ENCODE measurements around the gene GNAO1. TPM values are rescaled to one million over a fixed set of nuclear protein-coding genes. Genes with fewer than 3 reads are reported as not detected.

Gene GNAO1
- total RNA-seq, 4 donors from 2014 or later, result 1.4 to 4.4 (median 2.5) TPM

- H3K9me3 ChIP-seq, result no peaks in the 10 kb centered on the region
- H3K4me1 ChIP-seq, result no peaks in the 10 kb centered on the region
- WGBS, 2 donors, result 94 to 96% methylated on average over 15 of the region's 15 CpGs
- TF ChIP-seq POLR2A (IDR thresholded peaks at IDR 0.05) (no peak), CTCF (IDR thresholded peaks at IDR 0.05) (no peak)
- H3K36me3 ChIP-seq, result no peaks in the 10 kb centered on the region
- intact Hi-C loops (cut with DNase I), result no loop called here
- DNase-seq, result no peak
- H3K27ac ChIP-seq, result no peak overlapping the region
- H3K27me3 ChIP-seq, result no peaks in the 10 kb centered on the region
- no peak overlapping the region for H3K4me3 ChIP-seq (replicated peaks in 1 of 3)
Measured at GRCh38 chr16:56346131-56346890, 155.0 kb downstream of the GNAO1 start.

GRCh38 chr16:56347166-56347565, 155.9 kb downstream of the GNAO1 start:
- H3K36me3 ChIP-seq, result no peaks in the 10 kb centered on the region
- H3K27ac ChIP-seq, result no peak overlapping the region
- intact Hi-C loops (cut with DNase I), result no loop called here
- H3K4me3 ChIP-seq (replicated peaks in 1 of 3), result no peak overlapping the region
- H3K4me1 ChIP-seq, result no peaks in the 10 kb centered on the region
- H3K27me3 ChIP-seq, result no peaks in the 10 kb centered on the region
- no peak for DNase-seq
- TF ChIP-seq POLR2A (IDR thresholded peaks at IDR 0.05) (no peak), CTCF (IDR thresholded peaks at IDR 0.05) (no peak)
- WGBS, 2 donors, result 40 to 76% methylated on average over 1 to 5 of the region's 8 CpGs
- H3K9me3 ChIP-seq, result no peaks in the 10 kb centered on the region

GRCh38 chr16:56347670-56348069, 156.4 kb downstream of the GNAO1 start:
- no peak for TF ChIP-seq CTCF (IDR thresholded peaks at IDR 0.05)
- no peak for TF ChIP-seq POLR2A (IDR thresholded peaks at IDR 0.05)
- Histone ChIP-seq H3K27me3 (no peaks in the 10 kb centered on the region), H3K9me3 (no peaks in the 10 kb centered on the region), H3K4me1 (no peaks in the 10 kb centered on the region), H3K27ac (no peak overlapping the region), H3K36me3 (no peaks in the 10 kb centered on the region), H3K4me3 (replicated peaks in 1 of 3) (no peak overlapping the region)
- intact Hi-C loops (cut with DNase I), result no loop called here
- 73 to 74% methylated on average over 11 of the region's 11 CpGs for WGBS, 2 donors
- DNase-seq, result no peak

GRCh38 chr16:56348168-56349085, 157.1 kb downstream of the GNAO1 start:
- no peak for DNase-seq
- intact Hi-C loops (cut with DNase I), result no loop called here
- no peaks in the 10 kb centered on the region for H3K4me1 ChIP-seq
- 90 to 91% methylated on average over 18 to 25 of the region's 25 CpGs for WGBS, 2 donors
- no peaks in the 10 kb centered on the region for H3K27me3 ChIP-seq
- H3K27ac ChIP-seq, result no peak overlapping the region
- no peaks in the 10 kb centered on the region for H3K9me3 ChIP-seq
- TF ChIP-seq POLR2A (IDR thresholded peaks at IDR 0.05), result no peak
- no peak overlapping the region for H3K4me3 ChIP-seq (replicated peaks in 1 of 3)
- H3K36me3 ChIP-seq, result no peaks in the 10 kb centered on the region

- H3K9me3 ChIP-seq, result no peaks in the 10 kb centered on the region
- no peak overlapping the region for H3K4me3 ChIP-seq (replicated peaks in 1 of 3)
- H3K27me3 ChIP-seq, result no peaks in the 10 kb centered on the region
- WGBS, 2 donors, result 92 to 95% methylated on average over 2 of the region's 2 CpGs
- no peaks in the 10 kb centered on the region for H3K36me3 ChIP-seq
- TF ChIP-seq CTCF (IDR thresholded peaks at IDR 0.05), result no peak
- TF ChIP-seq POLR2A (IDR thresholded peaks at IDR 0.05), result no peak
- no peaks in the 10 kb centered on the region for H3K4me1 ChIP-seq
- no peak overlapping the region for H3K27ac ChIP-seq
- intact Hi-C loops (cut with DNase I), result no loop called here
- no peak for DNase-seq
Measured at GRCh38 chr16:56349086-56349415, 157.8 kb downstream of the GNAO1 start.
